GM03348 (cell line): ENCODE results near the gene COBLL1.

Experiments
- DNase-seq: peaks from one replicate; pipeline ENCODE4 v3.0.0; 2012; ENCODE audit warnings: low spot score

COBLL1 gene

GRCh38 chr2:164757934-164758695, 83.5 kb downstream of the COBLL1 start:
- peak; percentile 59 for DNase-seq

- DNase-seq, result no peak
Measured at GRCh38 chr2:164756773-164757172, 84.8 kb downstream of the COBLL1 start.

- no peak for DNase-seq
Measured at GRCh38 chr2:164755952-164756351, 85.7 kb downstream of the COBLL1 start.

GRCh38 chr2:164754157-164755093, 87.2 kb downstream of the COBLL1 start:
- no peak for DNase-seq

- no peak for DNase-seq
Measured at GRCh38 chr2:164752956-164753355, 88.7 kb downstream of the COBLL1 start.

- DNase-seq, result no peak
Measured at GRCh38 chr2:164747783-164748433, 93.7 kb downstream of the COBLL1 start.

DNA sequence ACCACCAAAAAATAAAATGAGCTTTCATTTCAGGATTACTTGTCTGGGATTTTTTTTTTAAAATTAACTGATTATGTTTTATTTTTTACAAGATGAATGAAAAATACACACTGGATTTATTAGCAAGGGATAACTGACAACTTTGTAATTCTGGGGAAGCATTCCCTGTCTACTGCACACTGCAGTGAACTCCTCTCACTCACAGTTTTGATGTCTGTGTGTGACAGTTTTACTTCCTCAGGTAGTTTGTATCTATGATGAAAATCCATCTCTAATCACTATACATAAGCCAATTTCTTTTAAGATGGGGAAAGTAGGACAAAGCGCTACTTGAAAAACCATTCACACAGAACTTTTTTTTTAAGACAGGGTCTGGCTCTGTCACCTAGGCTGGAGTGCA, 94.5 kb downstream of the COBLL1 start:
- DNase-seq, result no peak

DNA sequence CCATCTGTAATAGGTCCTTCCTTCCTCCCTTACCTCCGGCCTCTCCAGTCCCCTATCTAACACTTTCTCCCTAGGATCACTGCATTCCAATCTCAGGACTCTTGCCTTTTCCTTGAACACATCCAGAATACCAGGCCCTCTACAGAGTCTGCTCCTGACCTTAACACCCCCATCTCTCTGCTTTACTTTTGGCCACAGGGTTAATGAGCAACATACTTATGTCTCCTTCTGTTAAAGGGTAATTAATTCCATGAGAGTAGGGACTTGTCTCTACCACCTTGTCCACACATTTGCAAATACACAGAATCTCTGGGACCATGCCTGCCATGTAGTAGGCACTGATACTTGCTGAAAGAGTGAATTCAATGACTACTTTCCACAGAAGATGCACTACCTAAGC, 94.9 kb downstream of the COBLL1 start:
- no peak for DNase-seq

DNA sequence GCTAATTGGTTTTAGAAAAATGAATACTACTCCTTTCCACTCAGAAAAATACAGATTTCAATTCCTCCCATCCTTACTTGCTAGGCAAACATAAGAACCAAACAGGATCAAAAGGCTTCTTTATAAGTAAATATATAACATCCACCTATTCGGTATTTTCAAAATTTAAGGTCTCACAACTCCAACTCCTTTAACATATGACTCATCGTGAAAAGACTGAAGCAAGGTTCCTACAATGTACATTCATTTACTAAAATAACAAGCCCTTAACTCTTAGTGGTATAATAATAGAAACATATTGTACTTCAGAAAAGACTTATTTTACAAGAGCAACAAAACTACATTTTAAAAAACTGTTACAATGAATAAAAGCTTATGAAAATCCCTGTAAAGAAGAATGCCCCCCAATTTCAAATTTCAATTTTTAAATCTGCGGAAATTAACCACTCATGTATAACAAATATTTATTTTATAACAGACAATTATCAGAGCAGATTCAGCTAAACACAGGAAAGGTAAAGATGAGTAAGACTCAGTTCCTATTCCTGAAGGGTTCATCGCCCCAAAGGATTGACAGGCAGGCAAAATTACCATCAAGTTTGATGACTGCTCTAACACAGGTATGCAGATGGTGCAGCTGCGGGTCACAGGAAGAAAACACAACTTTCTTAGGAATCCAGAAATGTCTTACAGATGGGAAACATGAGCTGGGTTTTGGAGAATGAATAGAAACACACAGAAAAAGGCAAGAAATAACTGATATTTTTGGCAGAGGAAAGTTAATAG, 96.4 kb downstream of the COBLL1 start:
- no peak for DNase-seq

- DNase-seq, result no peak
Measured at GRCh38 chr2:164742738-164743317, 98.8 kb downstream of the COBLL1 start.

DNA sequence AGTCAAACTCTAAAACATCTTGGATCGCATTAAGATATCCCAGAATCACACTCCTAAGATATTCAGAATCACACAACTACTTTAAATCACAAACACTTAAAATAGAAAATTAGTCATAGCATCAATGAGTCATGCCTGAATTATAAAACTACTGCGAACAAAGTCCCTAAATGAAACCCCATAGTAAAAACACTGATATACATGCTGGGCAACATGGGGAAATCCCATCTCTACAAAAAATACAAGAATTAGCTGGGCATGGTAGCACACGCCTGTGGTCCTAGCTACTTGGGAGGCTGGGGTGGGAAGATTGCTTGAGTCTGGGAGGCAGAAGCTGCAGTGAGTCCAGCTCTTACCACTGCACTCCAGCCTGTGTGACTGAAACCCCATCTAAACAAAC, 101.7 kb downstream of the COBLL1 start:
- peak; percentile 43 for DNase-seq

- DNase-seq, result peak; percentile 75
Measured at GRCh38 chr2:164737612-164738081, 104.0 kb downstream of the COBLL1 start.

DNA sequence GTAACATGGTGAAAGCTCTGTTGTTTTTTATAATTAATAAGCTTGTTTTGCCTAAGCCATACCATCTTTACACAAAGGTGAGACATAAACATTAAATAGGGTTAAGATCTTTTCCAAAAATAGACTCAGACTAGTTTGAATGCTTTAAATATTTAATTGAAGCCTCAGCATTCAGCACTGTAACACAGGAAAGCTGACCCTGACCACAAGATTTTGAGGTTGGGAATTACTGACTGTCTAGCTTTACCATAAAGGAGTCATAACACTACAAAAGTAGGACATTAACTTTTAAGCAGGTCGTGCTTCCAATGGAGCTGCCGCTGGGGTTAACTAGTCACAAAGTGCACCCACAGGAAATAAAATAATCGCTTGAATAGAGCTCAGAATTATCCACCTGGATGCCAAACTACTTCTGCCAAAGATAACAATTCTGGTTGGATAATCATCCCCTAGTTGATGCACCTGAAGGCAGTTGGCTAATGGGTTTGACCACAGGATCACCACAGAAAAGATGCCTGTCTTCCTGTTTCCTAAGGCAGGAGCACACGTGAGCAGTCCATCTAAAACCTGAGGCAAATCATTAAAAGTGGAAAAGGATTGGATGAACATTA, 106.2 kb downstream of the COBLL1 start:
- DNase-seq, result no peak

DNA sequence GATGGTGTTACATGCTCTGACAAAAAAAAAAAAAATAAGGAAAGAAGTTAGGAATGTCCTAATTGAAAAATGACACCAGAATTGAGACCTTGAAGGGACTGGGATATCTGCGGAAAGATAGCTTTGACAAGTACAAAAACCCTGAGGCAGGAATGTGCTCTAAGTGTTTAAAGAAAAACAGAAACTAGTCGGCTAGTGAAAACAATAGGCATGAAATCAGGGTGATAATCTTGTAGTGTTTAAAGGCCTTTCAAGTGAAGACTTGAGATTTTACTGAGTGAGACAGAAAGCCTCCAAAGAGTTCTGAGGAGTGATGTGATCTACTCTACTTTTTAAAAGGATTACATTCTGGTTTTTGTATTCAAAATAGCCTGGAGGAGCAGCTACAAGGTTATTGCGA, 107.4 kb downstream of the COBLL1 start:
- DNase-seq, result no peak

GRCh38 chr2:164725542-164725941, 116.1 kb downstream of the COBLL1 start:
- no peak for DNase-seq

- no peak for DNase-seq
Measured at GRCh38 chr2:164722616-164723338, 118.8 kb downstream of the COBLL1 start.

DNA sequence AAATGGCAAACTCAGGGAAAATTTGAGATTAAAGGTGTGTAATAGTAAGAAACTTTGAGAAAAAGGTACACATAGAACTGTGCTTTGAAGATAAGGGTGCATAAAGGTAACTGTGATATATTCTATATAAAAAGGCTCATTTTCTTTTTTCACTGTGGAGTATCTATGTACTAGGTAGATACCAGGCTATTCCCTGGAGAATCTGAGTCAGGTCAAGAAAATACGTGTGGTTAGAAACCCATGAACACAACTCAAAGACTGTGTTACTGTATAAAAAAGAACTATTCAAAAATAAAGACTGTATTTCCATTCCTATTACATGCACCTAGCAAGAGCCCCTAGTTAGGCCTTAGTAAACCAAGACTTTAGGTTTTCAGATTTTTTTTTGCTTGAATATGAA, 120.2 kb downstream of the COBLL1 start:
- no peak for DNase-seq

- no peak for DNase-seq
Measured at GRCh38 chr2:164719996-164720941, 121.4 kb downstream of the COBLL1 start.
